Sigmoid colon (tissue), 4 donors: ENCODE data around the gene KIAA0586.
"Not testable (repeated sequence)": the region's sequence is repeated elsewhere in the genome, so short reads cannot be mapped to it uniquely, and the experiment has no call there.

Experiments
- EP300 ChIP-seq, 4 donors: sonication (generic); formaldehyde crosslinking; IDR thresholded peaks; one replicate each; pipeline ENCODE4 v1.6.1; 2017; ENCODE audit warnings: antibody characterized with exemption in 4 of 4
- POLR2A ChIP-seq, 2 donors: fragments of 450-650 bp; IDR thresholded peaks; one replicate each; pipeline ENCODE4 v1.6.1; 2016; ENCODE audit warnings: antibody characterized with exemption in 2 of 2, mild to moderate bottlenecking in 2 of 2, moderate library complexity in 2 of 2
- POLR2AphosphoS5 ChIP-seq, 4 donors: sonication (generic); formaldehyde crosslinking; IDR thresholded peaks; one replicate each; pipeline ENCODE4 v1.6.1; 2017; ENCODE audit warnings: antibody characterized with exemption in 4 of 4
- TF ChIP-seq, protein P1 (sequence below), 4 experiments: fragments of 450-650 bp in 3 of 4; fragments of 200-600 bp in 1 of 4; IDR thresholded peaks; one replicate each; pipeline ENCODE4 v1.5.1; 2016 to 2019; ENCODE audit warnings: antibody characterized with exemption in 4 of 4, mild to moderate bottlenecking in 3 of 4, moderate library complexity in 2 of 4

DNA sequence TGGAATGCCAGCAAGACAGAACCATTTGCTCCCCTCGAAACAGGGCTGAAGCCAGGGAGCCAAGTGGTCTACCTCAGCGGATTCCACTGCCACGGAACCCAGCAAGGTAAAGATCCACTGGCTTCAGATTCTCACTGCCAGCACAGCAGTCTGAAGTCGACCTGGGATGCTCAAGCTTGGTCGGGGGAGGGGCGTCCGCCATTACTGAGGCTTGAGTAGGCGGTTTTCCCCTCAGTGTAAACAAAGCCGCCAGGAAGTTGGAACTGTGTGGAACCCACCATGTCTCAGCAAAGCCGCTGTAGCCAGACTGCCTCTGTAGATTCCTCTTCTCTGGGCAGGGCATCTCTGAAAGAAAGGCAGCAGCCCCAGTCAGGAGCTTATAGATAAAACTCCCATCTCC is 98.2 kb downstream of the KIAA0586 start:
- TF ChIP-seq, protein P1, sequence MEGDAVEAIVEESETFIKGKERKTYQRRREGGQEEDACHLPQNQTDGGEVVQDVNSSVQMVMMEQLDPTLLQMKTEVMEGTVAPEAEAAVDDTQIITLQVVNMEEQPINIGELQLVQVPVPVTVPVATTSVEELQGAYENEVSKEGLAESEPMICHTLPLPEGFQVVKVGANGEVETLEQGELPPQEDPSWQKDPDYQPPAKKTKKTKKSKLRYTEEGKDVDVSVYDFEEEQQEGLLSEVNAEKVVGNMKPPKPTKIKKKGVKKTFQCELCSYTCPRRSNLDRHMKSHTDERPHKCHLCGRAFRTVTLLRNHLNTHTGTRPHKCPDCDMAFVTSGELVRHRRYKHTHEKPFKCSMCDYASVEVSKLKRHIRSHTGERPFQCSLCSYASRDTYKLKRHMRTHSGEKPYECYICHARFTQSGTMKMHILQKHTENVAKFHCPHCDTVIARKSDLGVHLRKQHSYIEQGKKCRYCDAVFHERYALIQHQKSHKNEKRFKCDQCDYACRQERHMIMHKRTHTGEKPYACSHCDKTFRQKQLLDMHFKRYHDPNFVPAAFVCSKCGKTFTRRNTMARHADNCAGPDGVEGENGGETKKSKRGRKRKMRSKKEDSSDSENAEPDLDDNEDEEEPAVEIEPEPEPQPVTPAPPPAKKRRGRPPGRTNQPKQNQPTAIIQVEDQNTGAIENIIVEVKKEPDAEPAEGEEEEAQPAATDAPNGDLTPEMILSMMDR (IDR thresholded peaks at IDR 0.05), result not testable (repeated sequence)
- not testable (repeated sequence) for TF ChIP-seq POLR2A, POLR2AphosphoS5, EP300 (IDR thresholded peaks at IDR 0.05)
